Effector CD8-positive, alpha-beta T cell (primary cell): ENCODE data around the gene TUBA1A.
A peak's percentile ranks its signal among the peaks of the same experiment; 100 is the strongest.
"Not testable (repeated sequence)": the region's sequence is repeated elsewhere in the genome, so short reads cannot be mapped to it uniquely, and the experiment has no call there.

Experiments
- DNase-seq: peaks from one replicate; lab custom pipeline; 2025; lab: John Stamatoyannopoulos, UW

Gene TUBA1A

GRCh38 chr12:49200919-49201594, 12.2 kb upstream of the TUBA1A start:
- no peak for DNase-seq

- DNase-seq: no peak
These were observed 9.7 kb upstream of the TUBA1A start for GRCh38 chr12:49198431-49199155.

DNA sequence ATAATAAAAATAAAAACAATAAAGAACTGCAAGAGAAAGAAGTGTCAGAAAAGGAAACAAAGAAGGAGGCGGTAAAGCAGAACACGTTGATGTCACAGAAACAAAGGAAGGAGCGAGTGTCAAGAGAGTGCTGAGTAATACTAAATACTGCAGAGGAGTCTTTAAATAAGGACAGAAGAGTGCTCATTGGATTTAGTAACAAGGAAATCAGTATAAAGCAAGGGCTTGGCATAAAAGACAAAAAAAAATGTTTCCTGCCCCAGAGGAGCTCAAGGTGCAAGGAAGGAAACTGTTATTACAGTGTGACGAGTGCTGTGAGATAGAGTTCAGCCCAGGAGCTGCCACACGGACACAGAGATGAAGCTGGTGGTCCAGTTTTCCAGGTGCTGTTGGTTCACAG, 8.4 kb upstream of the TUBA1A start:
- no peak for DNase-seq

DNA sequence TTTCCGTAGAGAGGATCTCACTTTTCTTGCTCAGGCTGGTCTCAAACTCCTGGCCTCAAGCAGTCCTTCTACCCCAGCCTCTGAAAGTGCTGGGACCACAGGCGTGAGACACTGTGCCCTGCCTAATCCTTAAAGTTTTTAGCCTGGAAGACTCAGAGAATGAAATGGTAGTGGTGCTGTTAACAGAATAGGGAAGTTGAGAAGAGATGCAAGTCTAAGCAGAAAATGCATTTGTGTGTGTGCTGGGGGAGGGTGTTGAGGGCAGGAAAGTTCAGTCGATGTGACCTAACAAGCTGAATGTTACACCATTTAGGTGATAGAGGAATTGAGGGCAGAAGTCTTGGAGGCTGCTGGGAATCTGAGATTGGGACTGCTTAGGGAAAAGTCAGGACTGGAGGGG, 6.9 kb upstream of the TUBA1A start:
- no peak for DNase-seq

- not testable (repeated sequence) for DNase-seq
These were observed 4.9 kb upstream of the TUBA1A start for GRCh38 chr12:49193746-49194145.

DNA sequence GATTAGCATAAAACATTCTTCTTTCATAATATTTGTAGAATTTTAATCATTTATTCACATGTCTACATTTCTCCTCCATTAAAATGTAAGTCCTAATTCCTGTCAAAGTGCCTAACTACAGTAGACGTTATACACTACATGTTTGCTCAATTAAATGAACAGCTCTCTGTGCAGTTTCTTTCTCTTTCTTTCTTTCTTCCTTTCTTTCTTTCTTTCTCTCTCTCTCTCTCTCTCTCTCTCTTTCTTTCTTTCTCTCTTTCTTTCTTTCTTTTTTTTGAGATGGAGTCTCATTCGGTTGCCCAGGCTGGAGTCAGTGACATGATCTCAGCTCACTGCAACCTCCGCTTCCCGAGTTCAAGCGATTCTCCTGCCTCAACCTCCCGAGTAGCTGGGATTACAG, 2.6 kb upstream of the TUBA1A start:
- DNase-seq: not testable (repeated sequence)

DNA sequence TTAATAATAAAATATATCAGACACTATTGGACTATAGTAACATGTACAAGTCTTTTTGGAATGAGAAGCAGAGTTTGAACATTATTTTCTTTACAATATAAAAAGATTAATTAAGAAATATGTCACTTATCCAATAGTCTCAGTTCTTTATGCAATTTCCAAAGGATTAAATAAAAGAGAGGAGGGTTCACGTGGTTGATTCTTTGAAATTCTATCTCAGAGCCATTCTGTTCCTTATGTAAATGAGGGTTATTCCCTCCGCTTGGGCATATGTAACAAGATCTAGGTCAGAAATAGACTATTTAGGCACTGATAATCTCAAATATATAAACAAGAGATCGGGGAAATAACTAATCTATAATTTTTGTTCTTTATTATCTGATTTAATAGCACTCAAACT, 2.1 kb upstream of the TUBA1A start:
- no peak for DNase-seq

GRCh38 chr12:49189731-49190716, 1.1 kb upstream of the TUBA1A start:
- no peak for DNase-seq

DNA sequence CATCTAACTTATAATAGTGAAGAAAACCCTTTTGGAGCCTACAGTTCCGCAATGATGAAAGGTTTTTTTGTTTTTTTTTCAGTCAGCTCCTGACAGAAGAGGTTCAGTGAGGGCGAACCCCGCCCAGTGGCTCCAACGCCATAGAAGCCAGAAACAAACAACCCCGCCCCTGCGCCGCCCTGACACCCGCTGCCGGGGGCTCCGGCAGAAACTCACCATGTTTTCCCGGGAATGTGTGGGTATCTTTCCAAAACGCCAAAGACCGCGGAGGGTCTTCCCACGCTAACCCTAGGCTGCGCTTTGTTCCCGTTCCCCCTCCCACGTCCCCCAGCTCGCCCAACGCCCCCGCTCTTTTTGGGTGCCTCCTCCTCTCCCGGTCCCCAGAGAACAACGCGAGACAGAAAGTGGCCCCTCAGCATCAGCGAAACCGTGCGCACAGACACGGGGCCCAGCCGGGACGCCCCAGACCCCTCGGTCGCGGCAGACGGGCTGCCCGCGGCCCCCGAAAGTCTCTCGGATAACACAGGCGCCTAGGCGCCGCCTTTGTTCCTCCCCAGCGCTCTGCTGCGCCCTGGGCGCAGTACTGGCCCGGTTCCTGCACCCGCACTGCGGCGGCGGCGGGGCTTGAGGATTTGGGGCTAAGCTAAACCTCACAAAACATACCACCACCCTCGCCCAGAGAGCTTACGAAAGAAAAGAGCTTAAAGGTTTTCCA, 522 bp downstream of the TUBA1A start:
- peak; percentile 56 for DNase-seq

GRCh38 chr12:49187184-49187583, 1.7 kb downstream of the TUBA1A start:
- DNase-seq: no peak

DNA sequence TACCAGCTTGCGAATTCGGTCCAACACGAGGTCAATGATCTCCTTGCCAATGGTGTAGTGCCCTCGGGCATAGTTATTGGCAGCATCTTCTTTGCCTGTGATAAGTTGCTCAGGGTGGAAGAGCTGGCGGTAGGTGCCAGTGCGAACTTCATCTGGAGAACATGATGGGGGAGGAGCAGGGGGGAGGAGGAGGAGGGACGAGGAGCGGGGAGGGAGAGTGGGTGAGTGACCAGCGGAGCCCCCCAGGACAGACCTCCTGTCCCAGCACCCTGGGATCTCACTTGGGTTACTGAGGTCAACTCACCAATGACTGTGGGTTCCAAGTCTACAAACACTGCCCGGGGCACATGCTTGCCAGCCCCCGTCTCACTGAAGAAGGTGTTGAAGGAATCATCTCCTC, 2.6 kb downstream of the TUBA1A start:
- DNase-seq: not testable (repeated sequence)

- DNase-seq: not testable (repeated sequence)
These were observed 4.2 kb downstream of the TUBA1A start for GRCh38 chr12:49184697-49185096.

GRCh38 chr12:49183214-49183950, 5.5 kb downstream of the TUBA1A start:
- not testable (repeated sequence) for DNase-seq

GRCh38 chr12:49174218-49174617, 14.7 kb downstream of the TUBA1A start:
- DNase-seq: no peak

- no peak for DNase-seq
These were observed 18.0 kb downstream of the TUBA1A start for GRCh38 chr12:49170924-49171323.

DNA sequence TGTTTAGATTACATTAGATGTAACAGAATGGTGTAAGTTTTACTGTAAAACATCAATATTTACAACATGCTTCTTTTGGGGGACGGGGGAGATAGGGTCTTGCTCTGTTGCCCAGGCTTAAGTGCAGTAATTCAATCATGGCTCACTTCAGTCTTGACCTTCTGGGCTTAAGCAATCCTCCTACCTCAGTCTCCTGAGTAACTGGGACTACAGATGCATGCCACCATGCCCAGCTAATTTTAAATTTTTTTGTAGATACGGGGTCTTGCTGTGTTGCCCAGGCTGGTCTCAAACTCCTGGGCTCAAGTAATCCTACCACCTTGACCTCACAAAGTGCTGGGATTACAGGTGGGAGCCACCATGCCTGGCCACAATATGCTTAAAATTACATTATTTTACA, 23.8 kb downstream of the TUBA1A start:
- no peak for DNase-seq

DNA sequence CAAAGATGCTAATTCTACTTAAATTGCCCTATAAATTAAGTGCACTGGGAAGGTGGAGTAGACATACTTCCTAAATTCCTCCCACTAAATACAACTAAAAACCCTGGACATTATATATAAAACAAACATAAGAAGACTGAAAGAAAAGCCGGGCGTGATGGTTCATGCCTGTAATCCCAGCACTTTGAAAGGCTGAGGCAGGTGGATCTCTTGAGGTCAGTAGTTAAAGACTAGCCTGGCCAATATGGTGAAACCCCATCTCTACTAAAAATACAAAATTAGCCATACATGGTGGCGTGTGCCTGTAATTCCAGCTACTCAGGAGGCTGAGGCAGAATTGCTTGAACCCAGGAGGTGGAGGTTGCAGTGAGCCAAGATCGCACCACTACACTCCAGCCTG, 27.0 kb downstream of the TUBA1A start:
- DNase-seq: not testable (repeated sequence)

- no peak for DNase-seq
These were observed 27.6 kb downstream of the TUBA1A start for GRCh38 chr12:49161092-49161795.

DNA sequence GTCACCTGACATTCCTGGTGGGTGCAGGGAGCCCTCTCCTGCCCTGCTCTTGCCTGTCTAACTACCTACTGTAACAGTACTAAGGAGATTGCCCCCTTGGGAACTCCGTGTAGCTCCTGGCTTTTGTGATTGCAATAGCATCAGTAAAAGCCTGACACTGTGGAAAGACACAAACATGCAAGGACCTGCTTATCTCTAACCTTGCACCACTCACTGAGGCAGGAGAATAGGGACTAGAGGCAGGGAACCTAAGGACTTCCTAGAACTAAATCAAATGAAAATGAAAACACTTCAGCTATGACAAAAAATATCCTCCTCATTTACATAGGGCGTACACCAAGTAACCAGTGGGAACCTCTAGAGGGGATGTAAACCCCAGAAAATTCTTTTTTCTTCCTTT, 28.5 kb downstream of the TUBA1A start:
- no peak for DNase-seq

DNA sequence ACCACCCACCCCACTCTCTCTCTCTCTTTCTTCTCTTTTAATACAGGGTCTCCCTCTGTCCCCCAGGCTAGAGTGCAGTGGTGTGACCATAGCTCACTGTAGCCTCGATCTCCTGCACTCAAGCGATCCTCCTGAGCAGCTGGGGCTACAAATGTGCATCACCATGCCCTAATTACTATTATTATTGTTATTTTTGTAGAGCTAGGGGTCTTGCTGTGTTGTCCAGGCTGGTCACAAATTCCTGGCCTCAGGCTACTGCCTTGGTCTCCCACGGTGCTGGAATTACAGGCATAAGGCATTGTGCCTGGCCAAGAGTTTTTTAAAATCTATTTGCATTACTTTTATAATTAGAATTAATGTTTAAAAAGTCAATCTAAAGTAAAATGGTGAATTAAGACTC, 34.7 kb downstream of the TUBA1A start:
- DNase-seq: no peak
